Glomerular endothelial cell (primary cell): ENCODE data around the gene FDX2. TPM values are rescaled to one million over a fixed set of nuclear protein-coding genes. Genes with fewer than 3 reads are reported as not detected.

ENCODE experiments used
- DNase-seq: peaks from one replicate; pipeline ENCODE4 v3.0.0-alpha.2; 2011; ENCODE audit warnings: low read depth, low spot score; ENCODE audit errors: extremely low read depth
- total RNA-seq: library from RNA; depleted of rRNA; stranded (reverse); fragments of >200 nt; gene quantifications from 2 replicates; pipeline ENCODE4 v1.2.3, GENCODE V29; 2015

Gene FDX2
- total RNA-seq, 1 donor from 2014 or later = 19.0 TPM

- DNase-seq = no peak
Observed at GRCh38 chr19:10306327-10306726, 9.5 kb downstream of the FDX2 start.

- DNase-seq = no peak
Observed at GRCh38 chr19:10305139-10305806, 10.5 kb downstream of the FDX2 start.

GRCh38 chr19:10299545-10300458, 16.0 kb downstream of the FDX2 start:
- DNase-seq = no peak

GRCh38 chr19:10295847-10296591, 19.8 kb downstream of the FDX2 start:
- no peak for DNase-seq

- no peak for DNase-seq
Observed at GRCh38 chr19:10295305-10295846, 20.4 kb downstream of the FDX2 start.

- DNase-seq = no peak
Observed at GRCh38 chr19:10294368-10294697, 21.5 kb downstream of the FDX2 start.

GRCh38 chr19:10293637-10294367, 22.0 kb downstream of the FDX2 start:
- no peak for DNase-seq

GRCh38 chr19:10292789-10293636, 22.8 kb downstream of the FDX2 start:
- DNase-seq = no peak

- no peak for DNase-seq
Observed at GRCh38 chr19:10292206-10292788, 23.5 kb downstream of the FDX2 start.

- no peak for DNase-seq
Observed at GRCh38 chr19:10291554-10292205, 24.1 kb downstream of the FDX2 start.

- DNase-seq = no peak
Observed at GRCh38 chr19:10290876-10291553, 24.8 kb downstream of the FDX2 start.

- DNase-seq = no peak
Observed at GRCh38 chr19:10290357-10290875, 25.4 kb downstream of the FDX2 start.

GRCh38 chr19:10289836-10290356, 25.9 kb downstream of the FDX2 start, which contains the start of gene ICAM5:
TSS of gene ICAM5 (plus strand) at chr19:10289952. CDS start at chr19:10290044, 92 bp downstream.
- DNase-seq = no peak

GRCh38 chr19:10289167-10289835, 26.5 kb downstream of the FDX2 start:
- DNase-seq = no peak

- no peak for DNase-seq
Observed at GRCh38 chr19:10288662-10289166, 27.1 kb downstream of the FDX2 start.

GRCh38 chr19:10286803-10287737, 28.7 kb downstream of the FDX2 start, which contains the start of gene ICAM4:
TSS of gene ICAM4 (plus strand) at chr19:10286955. CDS start at chr19:10287013, 58 bp downstream.
- DNase-seq = no peak
